Measurements from ENCODE around the gene SEMA5A. TPM values are rescaled to one million over a fixed set of nuclear protein-coding genes. Genes with fewer than 3 reads are reported as not detected.

Gene SEMA5A
- total and polyA plus RNA-seq, 2 of the 13 experiments (the other 11 are each of a cell fraction or from before 2014, with no cell fraction given), result 0.01 TPM; not detected in 1

GRCh38 chr5:9441610-9442009 lies 104.3 kb downstream of the SEMA5A start:
- intact Hi-C loops (cut with micrococcal nuclease; ENCODE audit: unreplicated experiment) (no loop called here), in situ Hi-C loops (cut with HindIII; ENCODE audit: extremely low pct_ligation_motif_present, low pct_unique_long_range_greater_than_20kb) (no loop called here)
- no peaks in the 10 kb centered on the region for H4K20me1 ChIP-seq (ENCODE audit: insufficient read depth, low read length)
- FAIRE-seq (no peak), DNase-seq (ENCODE audit: low spot score) (no peak), ATAC-seq (no peak)
- peaks cover 7% of the 10 kb centered on the region; the same call in 1 of the 2 replicates for H3K9me3 ChIP-seq (ENCODE audit: low read length)
- CTCF ChIA-PET (ENCODE audit: low intra/inter-chr PET ratio, low total read pairs), result no interaction called here
- POLR2A ChIA-PET, result no interaction called here
- H3K27me3 ChIP-seq (ENCODE audit: control insufficient read depth in 1 of 2, insufficient read depth in 2 of 2, low read length in 2 of 2), result no peaks in the 10 kb centered on the region
- no peak overlapping the region for H3K4me3 ChIP-seq (replicated peaks in 1 of 3; ENCODE audit: insufficient read depth in 1 of 3, low read depth in 2 of 3, low read length in 3 of 3)
- no peak overlapping the region for H3K4me2 ChIP-seq (ENCODE audit: low read depth, low read length)
- no TSS peak for BruUV-seq (replicated peaks)
- no peak overlapping the region for H3K27ac ChIP-seq (ENCODE audit: extremely low read length, insufficient read depth, low read length)
- H3K36me3 ChIP-seq (replicated peaks in 1 of 2; ENCODE audit: control insufficient read depth in 1 of 2, insufficient read depth in 2 of 2, low read length in 2 of 2), result no peaks in the 10 kb centered on the region
- no peaks in the 10 kb centered on the region for H3K79me2 ChIP-seq (ENCODE audit: insufficient read depth, low read length)
- H3K4me1 ChIP-seq (ENCODE audit: insufficient read depth, low read length), result no peaks in the 10 kb centered on the region
- 0% methylated on average over 2 of the region's 2 CpGs for WGBS (ENCODE audit: low lambda C conversion rate)
- TF ChIP-seq SETDB1 (CRISPR knock-in tag; IDR thresholded peaks at IDR 0.05; ENCODE audit: borderline replicate concordance) (no peak), ZBTB7A (CRISPR knock-in tag; IDR thresholded peaks at IDR 0.05) (no peak), ZNF580 (CRISPR knock-in tag; IDR thresholded peaks at IDR 0.05; ENCODE audit: borderline replicate concordance, low read depth) (no peak), IKZF1 (IDR thresholded peaks at IDR 0.05) (no peak), KDM5A (IDR thresholded peaks at IDR 0.05; ENCODE audit: borderline replicate concordance, low read length) (no peak), SRSF1 (optimal IDR thresholded peaks at IDR 0.05; ENCODE audit: low read depth, low read length) (no peak), ZNF383 (CRISPR knock-in tag; IDR thresholded peaks at IDR 0.05; ENCODE audit: borderline replicate concordance) (no peak), MTA3 (CRISPR knock-in tag; IDR thresholded peaks at IDR 0.05) (no peak), ZNF329 (CRISPR knock-in tag; IDR thresholded peaks at IDR 0.05; ENCODE audit: low read depth) (no peak), HIC2 (CRISPR knock-in tag; IDR thresholded peaks at IDR 0.05; ENCODE audit: low read depth) (no peak), SP1 (IDR thresholded peaks at IDR 0.05) (no peak), SP1 (CRISPR knock-in tag; IDR thresholded peaks at IDR 0.05) (no peak), ZNF780A (CRISPR knock-in tag; IDR thresholded peaks at IDR 0.05) (no peak), THAP8 (CRISPR knock-in tag; IDR thresholded peaks at IDR 0.05; ENCODE audit: borderline replicate concordance) (no peak), PPARG (CRISPR knock-in tag; conservative IDR thresholded peaks at IDR 0.05) (no peak), PRDM10 (CRISPR knock-in tag; IDR thresholded peaks at IDR 0.05; ENCODE audit: low read depth) (no peak)
- H2AFZ ChIP-seq (ENCODE audit: low read length), result no peak overlapping the region
- H3K9ac ChIP-seq (ENCODE audit: insufficient read depth, low read depth, low read length), result no peak overlapping the region
